Mesothelial cell of epicardium (in vitro differentiated cells): ENCODE results near the gene TLR9. TPM values are rescaled to one million over a fixed set of nuclear protein-coding genes. Genes with fewer than 3 reads are reported as not detected.
A peak's percentile ranks its signal among the peaks of the same experiment; 100 is the strongest.

ENCODE experiments used
- DNase-seq, 2 experiments: peaks; one replicate each; pipeline ENCODE4 v3.0.0; 2021; ENCODE audit warnings: low spot score in 2 of 2; ENCODE audit not compliant: unreplicated experiment in 2 of 2
- H3K27ac Mint-ChIP-seq: 2 replicates; pipeline ENCODE4 v1.8.0; 2021; ENCODE audit warnings: mixed read lengths
- H3K27me3 Mint-ChIP-seq: 2 replicates; pipeline ENCODE4 v1.8.0; 2021; ENCODE audit warnings: low read depth, mixed read lengths
- H3K36me3 Mint-ChIP-seq: 2 replicates; pipeline ENCODE4 v1.8.0; 2021; ENCODE audit warnings: mixed read lengths
- H3K4me1 Mint-ChIP-seq: 2 replicates; pipeline ENCODE4 v1.8.0; 2021; ENCODE audit warnings: mixed read lengths
- H3K4me3 Mint-ChIP-seq: 2 replicates; pipeline ENCODE4 v1.8.0; 2021; ENCODE audit warnings: mild to moderate bottlenecking, moderate library complexity, mixed read lengths
- H3K9me3 Mint-ChIP-seq: 2 replicates; pipeline ENCODE4 v1.8.0; 2021; ENCODE audit warnings: mixed read lengths
- CTCF ChIP-seq: fragments of 200-600 bp; sonication (generic); IDR thresholded peaks from one replicate; pipeline ENCODE4 v1.5.0; 2021; ENCODE audit warnings: antibody characterized with exemption; ENCODE audit not compliant: unreplicated experiment
- total RNA-seq: library from RNA; stranded (reverse); gene quantifications from 3 replicates; pipeline ENCODE4 v1.2.1, GENCODE V29; 2021

TLR9 gene
- total RNA-seq, 1 donor from 2014 or later: 0.16 TPM

GRCh38 chr3:52240059-52240885 lies 14.8 kb upstream of the TLR9 start:
- H3K27ac Mint-ChIP-seq: peak overlapping the region; percentile 30
- no peaks in the 10 kb centered on the region for H3K36me3 Mint-ChIP-seq
- DNase-seq: no peak
- TF ChIP-seq CTCF: no peak
- no peaks in the 10 kb centered on the region for H3K9me3 Mint-ChIP-seq
- H3K4me3 Mint-ChIP-seq: peak overlapping the region; percentile 93
- H3K27me3 Mint-ChIP-seq: no peaks in the 10 kb centered on the region
- H3K4me1 Mint-ChIP-seq: peaks cover 22% of the 10 kb centered on the region

GRCh38 chr3:52238761-52239701 lies 13.6 kb upstream of the TLR9 start, which contains the start of gene TWF2:
TSS of gene TWF2 (minus strand) at chr3:52239158. CDS start at chr3:52239016, 142 bp downstream.
- Mint-ChIP-seq H3K27me3 (no peaks in the 10 kb centered on the region), H3K36me3 (no peaks in the 10 kb centered on the region), H3K9me3 (no peaks in the 10 kb centered on the region), H3K4me3 (peak within 1 kb of the TSS; percentile 93), H3K27ac (peak within 1 kb of the TSS; percentile 79), H3K4me1 (peaks cover 16% of the 10 kb centered on the region)
- DNase-seq: peak; percentile 72 to 85
- no peak for TF ChIP-seq CTCF

- Mint-ChIP-seq H3K4me3 (peak overlapping the region; percentile 93), H3K4me1 (peaks cover 16% of the 10 kb centered on the region), H3K27ac (peak overlapping the region; percentile 62), H3K36me3 (no peaks in the 10 kb centered on the region), H3K27me3 (no peaks in the 10 kb centered on the region), H3K9me3 (no peaks in the 10 kb centered on the region)
- TF ChIP-seq CTCF: no peak
- no peak for DNase-seq
Measured at GRCh38 chr3:52238193-52238760, 12.8 kb upstream of the TLR9 start.

GRCh38 chr3:52237657-52238172 lies 12.3 kb upstream of the TLR9 start:
- Mint-ChIP-seq H3K27ac (no peak overlapping the region), H3K36me3 (no peaks in the 10 kb centered on the region), H3K27me3 (no peaks in the 10 kb centered on the region), H3K4me1 (peaks cover 16% of the 10 kb centered on the region), H3K4me3 (peak overlapping the region; percentile 93), H3K9me3 (no peaks in the 10 kb centered on the region)
- DNase-seq: no peak
- TF ChIP-seq CTCF: no peak

GRCh38 chr3:52237006-52237656 lies 11.7 kb upstream of the TLR9 start:
- H3K27ac Mint-ChIP-seq: no peak overlapping the region
- no peak for DNase-seq

More at GRCh38 chr3:52237006-52237656, 11.7 kb upstream of the TLR9 start:
- Mint-ChIP-seq H3K36me3 (no peaks in the 10 kb centered on the region), H3K27me3 (no peaks in the 10 kb centered on the region), H3K9me3 (no peaks in the 10 kb centered on the region), H3K4me3 (peak overlapping the region; percentile 41), H3K4me1 (peaks cover 16% of the 10 kb centered on the region)
- TF ChIP-seq CTCF: no peak
